Testis (tissue), 3 donors: Measurements from ENCODE around the gene CD80. TPM values are rescaled to one million over a fixed set of nuclear protein-coding genes. Genes with fewer than 3 reads are reported as not detected.
"Not testable (repeated sequence)": the region's sequence is repeated elsewhere in the genome, so short reads cannot be mapped to it uniquely, and the experiment has no call there.

Experiments used
- DNase-seq: peaks from one replicate; pipeline ENCODE4 v3.0.0-alpha.2; 2019
- H3K27ac ChIP-seq, 2 donors: fragments of 200-600 bp; sonication (generic); one replicate each; pipeline ENCODE4 v1.5.1; 2019
- H3K27me3 ChIP-seq: fragments of 200-600 bp; sonication (generic); one replicate; pipeline ENCODE4 v1.5.1; 2019
- H3K36me3 ChIP-seq: fragments of 200-600 bp; sonication (generic); one replicate; pipeline ENCODE4 v1.5.1; 2017; ENCODE audit warnings: low read depth; ENCODE audit errors: missing control alignments
- H3K4me1 ChIP-seq: fragments of 200-600 bp; sonication (generic); one replicate; pipeline ENCODE4 v1.5.1; 2019
- H3K4me3 ChIP-seq, 2 donors: fragments of 200-600 bp; sonication (generic); one replicate each; pipeline ENCODE4 v1.5.1; 2017 to 2019
- H3K9me3 ChIP-seq: fragments of 200-600 bp; sonication (generic); one replicate; pipeline ENCODE4 v1.5.1; 2017
- POLR2A ChIP-seq: fragments of 450-650 bp; IDR thresholded peaks from one replicate; pipeline ENCODE4 v1.6.1; 2017; ENCODE audit warnings: antibody characterized with exemption, mild to moderate bottlenecking, moderate library complexity
- WGBS, 2 donors: methylation state at CpG; one replicate each; pipeline ENCODE4 v1.1.5; 2018; 5-methylcytosine and 5-hydroxymethylcytosine counted together
- intact Hi-C: fragments of 100-400 bp; cut with DNase I; formaldehyde crosslinking; loops from one replicate; pipeline ENCODE4 v1.15.1; 2023; ENCODE audit warnings: low total_unique reads
- polyA plus RNA-seq: library from polyadenylated mRNA; stranded (reverse); fragments of 350-450 nt; fragmentation: Illumina TruSeq; extraction: RNeasy Lipid Tissue Mini Kit (QIAGEN cat#74804); gene quantifications from one replicate; pipeline ENCODE4 v1.2.3, GENCODE V29; 2014; ENCODE audit warnings: low read depth, low replicate concordance; ENCODE audit not compliant: insufficient read depth
- total RNA-seq, 2 donors: library from RNA; depleted of rRNA; stranded (reverse); fragments of >200 nt; gene quantifications; one replicate each; pipeline ENCODE4 v1.2.3, GENCODE V29; 2016
- TF ChIP-seq, protein P1 (sequence below), 3 experiments: fragments of 450-650 bp in 2 of 3; fragments of 200-600 bp in 1 of 3; sonication (generic) in 1 of 3; IDR thresholded peaks; one replicate each; pipeline ENCODE4 v1.5.1; 2016 to 2019; ENCODE audit warnings: antibody characterized with exemption in 3 of 3, mild to moderate bottlenecking in 2 of 3, moderate library complexity in 1 of 3

The CD80 gene
- total and polyA plus RNA-seq, 3 donors from 2014 or later = 0.42 to 2.0 (median 0.74) TPM

DNA sequence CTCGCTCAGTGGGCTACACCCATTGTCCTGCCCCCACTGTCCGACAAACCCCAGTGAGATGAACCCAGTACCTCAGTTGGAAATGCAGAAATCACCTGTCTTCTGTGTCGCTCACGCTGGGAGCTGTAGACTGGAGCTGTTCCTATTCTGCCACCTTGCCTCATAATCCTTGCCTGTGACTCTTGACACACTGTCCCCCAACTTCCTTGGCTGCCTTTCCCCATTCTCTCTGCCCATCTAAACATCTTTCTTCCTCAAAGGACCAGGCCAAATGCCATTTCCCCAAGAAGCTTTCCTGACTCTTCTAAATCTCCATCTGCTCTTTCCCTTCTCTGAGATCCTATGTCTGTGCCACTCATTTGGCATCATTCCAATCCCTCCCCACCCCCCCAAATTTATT, 9.7 kb upstream of the CD80 start:
- TF ChIP-seq POLR2A = no peak
- TF ChIP-seq, protein P1, sequence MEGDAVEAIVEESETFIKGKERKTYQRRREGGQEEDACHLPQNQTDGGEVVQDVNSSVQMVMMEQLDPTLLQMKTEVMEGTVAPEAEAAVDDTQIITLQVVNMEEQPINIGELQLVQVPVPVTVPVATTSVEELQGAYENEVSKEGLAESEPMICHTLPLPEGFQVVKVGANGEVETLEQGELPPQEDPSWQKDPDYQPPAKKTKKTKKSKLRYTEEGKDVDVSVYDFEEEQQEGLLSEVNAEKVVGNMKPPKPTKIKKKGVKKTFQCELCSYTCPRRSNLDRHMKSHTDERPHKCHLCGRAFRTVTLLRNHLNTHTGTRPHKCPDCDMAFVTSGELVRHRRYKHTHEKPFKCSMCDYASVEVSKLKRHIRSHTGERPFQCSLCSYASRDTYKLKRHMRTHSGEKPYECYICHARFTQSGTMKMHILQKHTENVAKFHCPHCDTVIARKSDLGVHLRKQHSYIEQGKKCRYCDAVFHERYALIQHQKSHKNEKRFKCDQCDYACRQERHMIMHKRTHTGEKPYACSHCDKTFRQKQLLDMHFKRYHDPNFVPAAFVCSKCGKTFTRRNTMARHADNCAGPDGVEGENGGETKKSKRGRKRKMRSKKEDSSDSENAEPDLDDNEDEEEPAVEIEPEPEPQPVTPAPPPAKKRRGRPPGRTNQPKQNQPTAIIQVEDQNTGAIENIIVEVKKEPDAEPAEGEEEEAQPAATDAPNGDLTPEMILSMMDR (IDR thresholded peaks at IDR 0.05) = no peak
- 92 to 95% methylated on average over 4 of the region's 4 CpGs for WGBS, 2 donors
- peak overlapping the region in 1 of 2 donors; percentile 71 for H3K27ac ChIP-seq

DNA sequence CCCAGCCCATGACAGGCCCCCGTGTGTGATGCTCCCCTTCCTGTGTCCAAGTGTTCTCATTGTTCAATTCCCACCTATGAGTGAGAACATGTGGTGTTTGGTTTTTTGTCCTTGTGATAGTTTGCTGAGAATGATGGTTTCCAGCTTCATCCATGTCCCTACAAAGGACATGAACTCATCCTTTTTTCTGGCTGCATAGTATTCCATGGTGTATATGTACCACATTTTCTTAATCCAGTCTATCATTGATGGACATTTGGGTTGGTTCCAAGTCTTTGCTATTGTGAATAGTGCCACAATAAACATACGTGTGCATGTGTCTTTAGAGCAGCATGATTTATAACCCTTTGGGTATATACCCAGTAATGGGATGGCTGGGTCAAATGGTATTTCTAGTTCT, 3.9 kb upstream of the CD80 start:
- DNase-seq, H3K27me3 ChIP-seq, H3K27ac ChIP-seq, intact Hi-C loops, H3K4me3 ChIP-seq, H3K36me3 ChIP-seq, H3K9me3 ChIP-seq, H3K4me1 ChIP-seq: not testable (repeated sequence)
- 91 to 97% methylated on average over 2 of the region's 2 CpGs for WGBS, 2 donors

More for the DNA sequence above, 9.7 kb upstream of the CD80 start:
- Histone ChIP-seq H3K36me3 (no peaks in the 10 kb centered on the region), H3K27me3 (no peaks in the 10 kb centered on the region), H3K4me1 (peaks cover 9% of the 10 kb centered on the region), H3K4me3 (no peak overlapping the region), H3K9me3 (no peaks in the 10 kb centered on the region)
- DNase-seq = no peak
- intact Hi-C loops = no loop called here

GRCh38 chr3:119562307-119562961, 3.0 kb upstream of the CD80 start:
- DNase-seq = no peak
- no peak overlapping the region for H3K4me3 ChIP-seq
- H3K9me3 ChIP-seq = no peaks in the 10 kb centered on the region
- intact Hi-C loops = no loop called here
- H3K4me1 ChIP-seq = no peaks in the 10 kb centered on the region
- no peaks in the 10 kb centered on the region for H3K36me3 ChIP-seq
- no peak overlapping the region for H3K27ac ChIP-seq
- whole genome bisulfite sequencing, 2 donors = 66 to 68% methylated on average over 6 of the region's 6 CpGs
- TF ChIP-seq POLR2A = no peak
- TF ChIP-seq, protein P1 (IDR thresholded peaks at IDR 0.05) = no peak
- H3K27me3 ChIP-seq = no peaks in the 10 kb centered on the region

GRCh38 chr3:119560160-119560559, 746 bp upstream of the CD80 start:
- intact Hi-C loops = no loop called here
- H3K4me1 ChIP-seq = no peaks in the 10 kb centered on the region
- 87 to 93% methylated on average over 5 of the region's 5 CpGs for WGBS, 2 donors
- no peaks in the 10 kb centered on the region for H3K36me3 ChIP-seq
- H3K27ac ChIP-seq = no peak overlapping the region
- no peaks in the 10 kb centered on the region for H3K27me3 ChIP-seq
- TF ChIP-seq, protein P1 (IDR thresholded peaks at IDR 0.05) = no peak
- no peak for TF ChIP-seq POLR2A
- no peaks in the 10 kb centered on the region for H3K9me3 ChIP-seq
- DNase-seq = no peak
- no peak overlapping the region for H3K4me3 ChIP-seq

DNA sequence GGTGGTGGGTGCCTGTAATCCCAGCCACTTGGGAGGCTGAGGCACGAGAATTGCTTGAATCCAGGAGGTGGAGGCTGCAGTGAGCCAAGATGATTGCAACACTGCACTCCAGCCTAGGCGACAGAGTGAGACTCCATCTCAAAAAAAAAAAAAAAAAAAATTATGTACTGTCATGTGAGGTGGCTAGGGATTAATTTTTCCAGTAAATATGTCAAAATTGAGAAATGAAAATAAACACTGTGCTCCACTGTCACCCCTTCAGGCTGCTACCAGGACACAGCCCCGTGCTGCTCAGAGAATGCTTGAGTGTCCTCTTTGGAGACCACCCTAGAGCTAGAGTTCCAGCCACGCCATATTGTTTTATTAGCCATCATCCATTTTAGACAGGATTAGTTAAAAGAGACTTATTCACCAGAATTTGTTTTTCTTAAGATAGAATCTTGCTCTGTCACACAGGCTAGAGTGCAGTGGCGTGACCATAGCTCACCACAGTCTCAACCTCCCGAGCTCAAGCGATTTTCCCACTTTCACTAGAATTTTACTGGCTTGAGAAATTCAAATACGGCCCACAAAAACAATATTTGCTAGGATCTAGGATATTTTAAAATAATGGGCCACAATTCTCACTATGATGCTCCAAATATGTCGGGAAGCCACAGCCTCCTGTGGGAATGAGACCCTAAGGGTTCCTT, 642 bp downstream of the CD80 start:
- no peak for DNase-seq
- Histone ChIP-seq H3K9me3 (no peaks in the 10 kb centered on the region), H3K4me1 (no peaks in the 10 kb centered on the region), H3K36me3 (no peaks in the 10 kb centered on the region), H3K27me3 (no peaks in the 10 kb centered on the region), H3K27ac (no peak overlapping the region), H3K4me3 (no peak overlapping the region)
- intact Hi-C loops = no loop called here
- 91 to 95% methylated on average over 9 of the region's 9 CpGs for WGBS, 2 donors
- TF ChIP-seq, protein P1 (IDR thresholded peaks at IDR 0.05) = no peak
- TF ChIP-seq POLR2A = no peak
